ENCODE results near the gene COMMD4.
A peak's percentile ranks its signal among the peaks of the same experiment; 100 is the strongest.
"Not testable (repeated sequence)": the region's sequence is repeated elsewhere in the genome, so short reads cannot be mapped to it uniquely, and the experiment has no call there.

COMMD4 gene

GRCh38 chr15:75335313-75335704 is 554 bp upstream of the COMMD4 start:
- H3K27me3 Mint-ChIP-seq (ENCODE audit: low read depth, poor library complexity) = peaks cover 11% of the 10 kb centered on the region
- peak overlapping the region; percentile 99 for H3K4me3 Mint-ChIP-seq
- no peak for TF ChIP-seq CTCF (IDR thresholded peaks at IDR 0.05)
- DNase-seq = no peak
- H3K27ac Mint-ChIP-seq = no peak overlapping the region
- peaks cover 21% of the 10 kb centered on the region for H3K4me1 Mint-ChIP-seq
- no peaks in the 10 kb centered on the region for H3K36me3 Mint-ChIP-seq (ENCODE audit: low read depth)
- no peaks in the 10 kb centered on the region for H3K9me3 Mint-ChIP-seq

DNA sequence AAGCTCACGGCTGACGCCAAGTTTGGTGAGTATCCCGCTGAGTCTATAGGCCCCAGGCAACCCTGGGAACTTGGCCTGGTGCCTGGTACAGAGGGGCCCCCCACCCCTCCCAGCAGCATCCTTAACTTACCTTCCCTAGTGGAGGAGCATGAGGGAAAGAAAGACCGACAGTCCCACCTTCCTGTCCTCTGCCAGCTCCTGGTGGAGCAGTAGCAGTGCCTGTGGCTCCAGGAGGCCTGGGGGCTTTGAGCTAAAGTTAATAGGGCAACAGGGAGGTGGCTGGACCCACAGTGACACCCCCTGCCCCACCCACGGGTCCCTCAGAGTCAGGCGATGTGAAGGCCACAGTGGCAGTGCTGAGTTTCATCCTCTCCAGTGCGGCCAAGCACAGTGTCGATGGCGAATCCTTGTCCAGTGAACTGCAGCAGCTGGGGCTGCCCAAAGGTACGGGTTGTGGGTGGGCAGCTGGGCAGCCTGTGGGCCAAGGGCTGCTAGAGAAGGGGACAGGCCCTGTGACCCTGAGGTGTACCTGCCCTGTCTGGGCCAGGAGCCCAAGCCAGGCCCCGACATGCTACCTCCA is 2.9 kb downstream of the COMMD4 start:
- Mint-ChIP-seq H3K4me1 (peaks cover 21% of the 10 kb centered on the region), H3K27me3 (ENCODE audit: low read depth, poor library complexity) (peaks cover 10% of the 10 kb centered on the region), H3K4me3 (no peak overlapping the region), H3K27ac (no peak overlapping the region), H3K36me3 (ENCODE audit: low read depth) (peaks cover 3% of the 10 kb centered on the region), H3K9me3 (no peaks in the 10 kb centered on the region)
- no peak for DNase-seq
- TF ChIP-seq CTCF (IDR thresholded peaks at IDR 0.05) = no peak

- no peaks in the 10 kb centered on the region for H3K9me3 Mint-ChIP-seq
- H3K36me3 Mint-ChIP-seq (ENCODE audit: low read depth) = peaks cover 3% of the 10 kb centered on the region
- H3K27me3 Mint-ChIP-seq (ENCODE audit: low read depth, poor library complexity) = peaks cover 8% of the 10 kb centered on the region
- peaks cover 21% of the 10 kb centered on the region for H3K4me1 Mint-ChIP-seq
- no peak overlapping the region for H3K27ac Mint-ChIP-seq
- H3K4me3 Mint-ChIP-seq = no peak overlapping the region
- no peak for TF ChIP-seq CTCF (IDR thresholded peaks at IDR 0.05)
- DNase-seq = no peak
These were observed 3.8 kb downstream of the COMMD4 start for GRCh38 chr15:75339531-75340240.

- no peak for TF ChIP-seq CTCF (IDR thresholded peaks at IDR 0.05)
- Mint-ChIP-seq H3K27ac (no peak overlapping the region), H3K27me3 (ENCODE audit: low read depth, poor library complexity) (peaks cover 19% of the 10 kb centered on the region), H3K36me3 (ENCODE audit: low read depth) (peaks cover 3% of the 10 kb centered on the region), H3K4me3 (no peak overlapping the region), H3K9me3 (no peaks in the 10 kb centered on the region), H3K4me1 (peaks cover 5% of the 10 kb centered on the region)
- DNase-seq = no peak
These were observed 6.4 kb downstream of the COMMD4 start for GRCh38 chr15:75342221-75342620.

- not testable (repeated sequence) for H3K27ac Mint-ChIP-seq
These were observed 8.1 kb downstream of the COMMD4 start for GRCh38 chr15:75343953-75344352.

DNA sequence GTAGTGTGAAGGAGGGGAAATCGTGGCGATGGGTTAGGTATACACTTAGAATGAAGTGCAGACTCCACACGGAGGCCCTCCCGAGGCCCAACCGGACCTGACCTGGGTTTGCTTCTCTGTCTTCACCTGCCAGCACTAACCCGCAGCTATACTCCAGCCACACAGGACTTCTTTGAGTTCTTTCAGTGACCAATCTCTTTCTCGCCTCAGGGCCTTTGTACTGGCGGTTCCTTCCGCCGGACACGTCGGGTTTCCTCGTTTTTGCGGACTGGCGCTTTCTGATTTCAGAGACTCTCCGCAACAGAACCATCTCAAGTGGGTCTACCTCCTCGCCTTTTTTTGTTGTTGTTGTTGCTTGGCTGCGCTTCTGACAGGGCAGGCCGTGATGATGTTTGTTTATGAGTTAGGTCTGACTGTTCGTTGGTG is 10.9 kb downstream of the COMMD4 start, which contains the start of gene NEIL1:
Gene NEIL1, plus strand, starts transcription at position 244 of the 426 bp plus-strand sequence. CDS start 1,867 bp downstream, outside the sequence.
- Mint-ChIP-seq H3K36me3 (ENCODE audit: low read depth) (peaks cover 10% of the 10 kb centered on the region), H3K9me3 (no peaks in the 10 kb centered on the region), H3K27ac (no peak within 1 kb of the TSS), H3K27me3 (ENCODE audit: low read depth, poor library complexity) (peaks cover 42% of the 10 kb centered on the region), H3K4me1 (peaks cover 21% of the 10 kb centered on the region), H3K4me3 (peak within 1 kb of the TSS; percentile 91)
- DNase-seq = no peak
- TF ChIP-seq CTCF (IDR thresholded peaks at IDR 0.05) = no peak

More at GRCh38 chr15:75343953-75344352, 8.1 kb downstream of the COMMD4 start:
- H3K4me3 Mint-ChIP-seq; H3K9me3 Mint-ChIP-seq; DNase-seq; H3K36me3 Mint-ChIP-seq (ENCODE audit: low read depth): not testable (repeated sequence)
- Mint-ChIP-seq H3K27me3 (ENCODE audit: low read depth, poor library complexity) (peaks cover 26% of the 10 kb centered on the region), H3K4me1 (peaks cover 10% of the 10 kb centered on the region)

All from nephron progenitor cell (in vitro differentiated cells).